ENCODE data around the gene SEC11A. TPM values are rescaled to one million over a fixed set of nuclear protein-coding genes. Genes with fewer than 3 reads are reported as not detected.

SEC11A gene
- total RNA-seq, 1 experiment from 2014 or later, result 104 TPM

GRCh38 chr15:84714372-84714771 is 1.6 kb downstream of the SEC11A start:
- intact Hi-C loops (cut with micrococcal nuclease; ENCODE audit: unreplicated experiment), result no loop called here
- ChIA-PET POLR2A (ENCODE audit: low non-redundant PET) (no interaction called here), CTCF (interaction anchor here (0.6 kb wide), 1 partner anchor 113 kb away, joined by 3 read pairs; no protein-coding TSS in a partner anchor)
- H3K27ac ChIP-seq (ENCODE audit: low read depth, low read length, poor library complexity, severe bottlenecking), result no peak overlapping the region
- peaks cover 9% of the 10 kb centered on the region for H3K4me1 ChIP-seq (ENCODE audit: insufficient read depth, low read length, poor library complexity, severe bottlenecking)
- H3K36me3 ChIP-seq (ENCODE audit: insufficient read depth, low read length, poor library complexity, severe bottlenecking), result peaks cover 10% of the 10 kb centered on the region
- BruUV-seq (replicated peaks), result no TSS peak
- H3K27me3 ChIP-seq (replicated peaks; ENCODE audit: insufficient read depth, low read depth, low read length, poor library complexity), result no peaks in the 10 kb centered on the region
- DNase-seq (ENCODE audit: low spot score), result no peak
- H3K9me3 ChIP-seq (ENCODE audit: low read depth, low read length, poor library complexity, severe bottlenecking), result no peaks in the 10 kb centered on the region
- peak overlapping the region; percentile 98 for H3K4me3 ChIP-seq (ENCODE audit: low read depth, low read length, poor library complexity, severe bottlenecking)
- TF ChIP-seq EZH2 (IDR thresholded peaks at IDR 0.05; ENCODE audit: borderline replicate concordance, low read depth, low read length, poor library complexity, severe bottlenecking), result no peak
- TF ChIP-seq CTCF (conservative IDR thresholded peaks at IDR 0.05; ENCODE audit: low read depth, low read length), result no peak

GRCh38 chr15:84703808-84704207 is 12.1 kb downstream of the SEC11A start:
- ChIA-PET POLR2A (ENCODE audit: low non-redundant PET) (no interaction called here), CTCF (no interaction called here)
- Histone ChIP-seq H3K27ac (ENCODE audit: low read depth, low read length, poor library complexity, severe bottlenecking) (no peak overlapping the region), H3K4me3 (ENCODE audit: low read depth, low read length, poor library complexity, severe bottlenecking) (no peak overlapping the region), H3K4me1 (ENCODE audit: insufficient read depth, low read length, poor library complexity, severe bottlenecking) (no peaks in the 10 kb centered on the region), H3K36me3 (ENCODE audit: insufficient read depth, low read length, poor library complexity, severe bottlenecking) (no peaks in the 10 kb centered on the region), H3K27me3 (replicated peaks; ENCODE audit: insufficient read depth, low read depth, low read length, poor library complexity) (no peaks in the 10 kb centered on the region), H3K9me3 (ENCODE audit: low read depth, low read length, poor library complexity, severe bottlenecking) (no peaks in the 10 kb centered on the region)
- no peak for DNase-seq (ENCODE audit: low spot score)
- TF ChIP-seq EZH2 (IDR thresholded peaks at IDR 0.05; ENCODE audit: borderline replicate concordance, low read depth, low read length, poor library complexity, severe bottlenecking) (no peak), CTCF (conservative IDR thresholded peaks at IDR 0.05; ENCODE audit: low read depth, low read length) (no peak)
- no TSS peak for BruUV-seq (replicated peaks)
- intact Hi-C loops (cut with micrococcal nuclease; ENCODE audit: unreplicated experiment), result no loop called here

- Histone ChIP-seq H3K9me3 (ENCODE audit: low read depth, low read length, poor library complexity, severe bottlenecking) (no peaks in the 10 kb centered on the region), H3K4me3 (ENCODE audit: low read depth, low read length, poor library complexity, severe bottlenecking) (no peak overlapping the region), H3K36me3 (ENCODE audit: insufficient read depth, low read length, poor library complexity, severe bottlenecking) (no peaks in the 10 kb centered on the region), H3K27ac (ENCODE audit: low read depth, low read length, poor library complexity, severe bottlenecking) (no peak overlapping the region), H3K27me3 (replicated peaks; ENCODE audit: insufficient read depth, low read depth, low read length, poor library complexity) (no peaks in the 10 kb centered on the region), H3K4me1 (ENCODE audit: insufficient read depth, low read length, poor library complexity, severe bottlenecking) (no peaks in the 10 kb centered on the region)
- TF ChIP-seq CTCF (conservative IDR thresholded peaks at IDR 0.05; ENCODE audit: low read depth, low read length) (no peak), EZH2 (IDR thresholded peaks at IDR 0.05; ENCODE audit: borderline replicate concordance, low read depth, low read length, poor library complexity, severe bottlenecking) (no peak)
- no TSS peak for BruUV-seq (replicated peaks)
- ChIA-PET CTCF (no interaction called here), POLR2A (ENCODE audit: low non-redundant PET) (no interaction called here)
- intact Hi-C loops (cut with micrococcal nuclease; ENCODE audit: unreplicated experiment), result no loop called here
- DNase-seq (ENCODE audit: low spot score), result no peak
Observed at GRCh38 chr15:84702961-84703482, 12.9 kb downstream of the SEC11A start.

All from A673 (cell line).